HL-60 (cell line): Measurements from ENCODE around the gene COL25A1.

Experiments used
- DNase-seq, 2 experiments: peaks; one replicate each; pipeline ENCODE4 v3.0.0-alpha.2; 2010 to 2020; ENCODE audit warnings: low read depth in 1 of 2, low spot score in 1 of 2
- H3K27ac ChIP-seq: fragments of 250-450 bp; sonication (Bioruptor Pico); replicated peaks from 2 replicates; pipeline ENCODE4 v1.5.1; 2020; ENCODE audit warnings: mild to moderate bottlenecking, moderate library complexity
- H3K27me3 ChIP-seq: fragments of 250-450 bp; sonication (Bioruptor Pico); 2 replicates; pipeline ENCODE4 v1.5.1; 2021; ENCODE audit warnings: mild to moderate bottlenecking, moderate library complexity; ENCODE audit not compliant: insufficient read depth, poor library complexity, severe bottlenecking
- H3K4me3 ChIP-seq: replicated peaks from 2 replicates; pipeline ENCODE4 v1.5.1; 2011; ENCODE audit warnings: mild to moderate bottlenecking, control low read depth, low read length; ENCODE audit not compliant: insufficient read depth
- CTCF ChIP-seq: IDR thresholded peaks from one replicate; pipeline ENCODE4 v1.5.1; 2011; ENCODE audit warnings: low read length, control low read depth, inconsistent platforms; ENCODE audit not compliant: insufficient read depth
- GABPA ChIP-seq: IDR thresholded peaks from 2 replicates; pipeline ENCODE4 v1.6.1; 2012; ENCODE audit warnings: low read depth
- POLR2AphosphoS5 ChIP-seq: IDR thresholded peaks from 2 replicates; pipeline ENCODE4 v1.6.1; 2012; ENCODE audit warnings: low read depth
- REST ChIP-seq: IDR thresholded peaks from 2 replicates; pipeline ENCODE4 v1.6.1; 2012; ENCODE audit warnings: low read depth; ENCODE audit not compliant: insufficient replicate concordance
- SPI1 ChIP-seq: IDR thresholded peaks from 2 replicates; pipeline ENCODE4 v1.6.1; 2012; ENCODE audit warnings: low read depth, mild to moderate bottlenecking, borderline replicate concordance

COL25A1 gene

GRCh38 chr4:108885211-108885610, 417.2 kb downstream of the COL25A1 start:
- no peaks in the 10 kb centered on the region for H3K27me3 ChIP-seq
- H3K4me3 ChIP-seq, result no peak overlapping the region
- H3K27ac ChIP-seq, result no peak overlapping the region
- no peak for DNase-seq
- no peak for TF ChIP-seq CTCF

GRCh38 chr4:108884596-108884995, 417.9 kb downstream of the COL25A1 start:
- DNase-seq, result no peak
- TF ChIP-seq REST (no peak), GABPA (no peak), SPI1 (no peak), POLR2AphosphoS5 (no peak), CTCF (no peak)

GRCh38 chr4:108881986-108882385, 420.5 kb downstream of the COL25A1 start:
- no peaks in the 10 kb centered on the region for H3K27me3 ChIP-seq
- TF ChIP-seq REST, result no peak
- TF ChIP-seq CTCF, result no peak
- no peak for TF ChIP-seq POLR2AphosphoS5
- no peak for TF ChIP-seq SPI1
- no peak for TF ChIP-seq GABPA
- DNase-seq, result no peak
- no peak overlapping the region for H3K27ac ChIP-seq
- H3K4me3 ChIP-seq, result no peak overlapping the region

More at GRCh38 chr4:108884596-108884995, 417.9 kb downstream of the COL25A1 start:
- no peak overlapping the region for H3K4me3 ChIP-seq
- H3K27ac ChIP-seq, result no peak overlapping the region
- no peaks in the 10 kb centered on the region for H3K27me3 ChIP-seq

- Histone ChIP-seq H3K27ac (no peak overlapping the region), H3K27me3 (no peaks in the 10 kb centered on the region), H3K4me3 (no peak overlapping the region)
- no peak for TF ChIP-seq POLR2AphosphoS5
- TF ChIP-seq REST, result no peak
- no peak for TF ChIP-seq CTCF
- TF ChIP-seq SPI1, result no peak
- no peak for TF ChIP-seq GABPA
- no peak for DNase-seq
Observed at GRCh38 chr4:108881190-108881589, 421.3 kb downstream of the COL25A1 start.
